ENCODE results near the gene PYROXD2. TPM values are rescaled to one million over a fixed set of nuclear protein-coding genes. Genes with fewer than 3 reads are reported as not detected.

The PYROXD2 gene
- total and polyA plus RNA-seq, 2 experiments from 2014 or later: 12.1 to 13.8 TPM

GRCh38 chr10:98456043-98456570 lies 41.1 kb upstream of the PYROXD2 start:
- Histone ChIP-seq H3K9ac (no peak overlapping the region), H3K4me1 (ENCODE audit: insufficient read depth) (peaks cover 6% of the 10 kb centered on the region), H3K27me3 (replicated peaks; ENCODE audit: insufficient read depth) (no peaks in the 10 kb centered on the region), H3K4me2 (ENCODE audit: unreplicated experiment) (no peak overlapping the region), H2AFZ (no peak overlapping the region), H3K36me3 (ENCODE audit: low read depth) (no peaks in the 10 kb centered on the region), H3K9me3 (ENCODE audit: low read depth) (no peaks in the 10 kb centered on the region), H3F3A (ENCODE audit: insufficient read depth) (peaks cover 7% of the 10 kb centered on the region; the same call in 1 of the 2 replicates), H3K9me2 (ENCODE audit: insufficient read depth) (no peaks in the 10 kb centered on the region), H3K4me3 (no peak overlapping the region), H3K27ac (no peak overlapping the region), H3K79me2 (ENCODE audit: insufficient read depth) (no peaks in the 10 kb centered on the region), H4K20me1 (ENCODE audit: insufficient read depth) (no peaks in the 10 kb centered on the region)
- 90 to 92% methylated on average over 4 of the region's 4 CpGs for WGBS, 2 experiments (ENCODE audit: low coverage in 1 of 2, low lambda C conversion rate in 2 of 2, missing lambda C conversion rate in 2 of 2)
- no peak for DNase-seq
- TF ChIP-seq EZH2 (IDR thresholded peaks at IDR 0.05; ENCODE audit: insufficient read depth, poor library complexity, severe bottlenecking) (no peak), EZH2phosphoT487 (IDR thresholded peaks at IDR 0.05; ENCODE audit: insufficient read depth, low read depth) (no peak)
- in situ Hi-C loops (cut with MboI): no loop called here

DNA sequence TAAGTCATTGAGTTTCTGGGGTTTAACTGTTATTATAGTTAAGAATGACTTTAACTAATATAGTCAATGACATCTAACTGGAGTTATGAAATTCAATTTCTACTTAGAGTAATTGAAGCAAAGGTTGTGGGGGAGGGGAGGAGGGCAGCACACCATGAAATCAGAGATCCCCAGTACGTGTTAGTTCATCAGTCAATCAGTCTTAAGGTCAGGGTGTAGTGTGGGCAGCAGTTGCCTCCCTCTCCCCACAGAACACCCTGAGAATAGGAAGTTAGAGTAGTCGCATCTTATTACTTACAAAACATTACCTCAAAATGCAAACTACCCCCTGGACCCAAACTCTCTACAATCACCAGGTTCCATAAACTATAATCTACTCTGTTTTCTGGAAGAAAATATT lies 38.7 kb upstream of the PYROXD2 start:
- no peaks in the 10 kb centered on the region for H3K36me3 ChIP-seq (ENCODE audit: low read depth)
- in situ Hi-C loops (cut with MboI): no loop called here
- no peaks in the 10 kb centered on the region for H3K9me2 ChIP-seq (ENCODE audit: insufficient read depth)
- no peaks in the 10 kb centered on the region for H3K27me3 ChIP-seq (replicated peaks; ENCODE audit: insufficient read depth)
- H3F3A ChIP-seq (ENCODE audit: insufficient read depth): no peaks in the 10 kb centered on the region
- no peak overlapping the region for H3K4me2 ChIP-seq (ENCODE audit: unreplicated experiment)
- H3K9ac ChIP-seq: no peak overlapping the region
- H4K20me1 ChIP-seq (ENCODE audit: insufficient read depth): no peaks in the 10 kb centered on the region
- no peaks in the 10 kb centered on the region for H3K79me2 ChIP-seq (ENCODE audit: insufficient read depth)
- TF ChIP-seq EZH2phosphoT487 (IDR thresholded peaks at IDR 0.05; ENCODE audit: insufficient read depth, low read depth): no peak
- no peak for TF ChIP-seq EZH2 (IDR thresholded peaks at IDR 0.05; ENCODE audit: insufficient read depth, poor library complexity, severe bottlenecking)
- WGBS, 2 experiments (ENCODE audit: low coverage in 1 of 2, low lambda C conversion rate in 2 of 2, missing lambda C conversion rate in 2 of 2): 62 to 64% methylated on average over 2 of the region's 2 CpGs
- no peak overlapping the region for H3K27ac ChIP-seq
- no peak overlapping the region for H2AFZ ChIP-seq
- H3K4me1 ChIP-seq (ENCODE audit: insufficient read depth): no peaks in the 10 kb centered on the region
- no peaks in the 10 kb centered on the region for H3K9me3 ChIP-seq (ENCODE audit: low read depth)
- no peak overlapping the region for H3K4me3 ChIP-seq
- DNase-seq: no peak

- H3K27me3 ChIP-seq (replicated peaks; ENCODE audit: insufficient read depth): no peaks in the 10 kb centered on the region
- no peaks in the 10 kb centered on the region for H3K9me2 ChIP-seq (ENCODE audit: insufficient read depth)
- H3K4me2 ChIP-seq (ENCODE audit: unreplicated experiment): no peak overlapping the region
- H3K4me3 ChIP-seq: no peak overlapping the region
- H4K20me1 ChIP-seq (ENCODE audit: insufficient read depth): no peaks in the 10 kb centered on the region
- TF ChIP-seq EZH2phosphoT487 (IDR thresholded peaks at IDR 0.05; ENCODE audit: insufficient read depth, low read depth) (no peak), EZH2 (IDR thresholded peaks at IDR 0.05; ENCODE audit: insufficient read depth, poor library complexity, severe bottlenecking) (no peak)
- no peaks in the 10 kb centered on the region for H3K9me3 ChIP-seq (ENCODE audit: low read depth)
- H3F3A ChIP-seq (ENCODE audit: insufficient read depth): no peaks in the 10 kb centered on the region
- 88 to 91% methylated on average over 1 of the region's 1 CpG for WGBS, 2 experiments (ENCODE audit: low coverage in 1 of 2, low lambda C conversion rate in 2 of 2, missing lambda C conversion rate in 2 of 2)
- H2AFZ ChIP-seq: no peak overlapping the region
- H3K36me3 ChIP-seq (ENCODE audit: low read depth): no peaks in the 10 kb centered on the region
- no peak overlapping the region for H3K27ac ChIP-seq
- in situ Hi-C loops (cut with MboI): no loop called here
- H3K79me2 ChIP-seq (ENCODE audit: insufficient read depth): peaks cover 14% of the 10 kb centered on the region
- DNase-seq: no peak
- H3K4me1 ChIP-seq (ENCODE audit: insufficient read depth): peaks cover 11% of the 10 kb centered on the region
- no peak overlapping the region for H3K9ac ChIP-seq
These were observed 35.6 kb upstream of the PYROXD2 start for GRCh38 chr10:98450618-98451017.

- H3K9me2 ChIP-seq (ENCODE audit: insufficient read depth): no peaks in the 10 kb centered on the region
- H3K27ac ChIP-seq: no peak overlapping the region
- H3K79me2 ChIP-seq (ENCODE audit: insufficient read depth): peaks cover 16% of the 10 kb centered on the region
- no peaks in the 10 kb centered on the region; the same call in 1 of the 2 replicates for H3K36me3 ChIP-seq (ENCODE audit: low read depth)
- in situ Hi-C loops (cut with MboI): no loop called here
- H3F3A ChIP-seq (ENCODE audit: insufficient read depth): no peaks in the 10 kb centered on the region
- H3K4me2 ChIP-seq (ENCODE audit: unreplicated experiment): no peak overlapping the region
- H3K4me1 ChIP-seq (ENCODE audit: insufficient read depth): peaks cover 13% of the 10 kb centered on the region
- H4K20me1 ChIP-seq (ENCODE audit: insufficient read depth): no peaks in the 10 kb centered on the region
- no peak overlapping the region for H2AFZ ChIP-seq
- TF ChIP-seq EZH2phosphoT487 (IDR thresholded peaks at IDR 0.05; ENCODE audit: insufficient read depth, low read depth) (no peak), EZH2 (IDR thresholded peaks at IDR 0.05; ENCODE audit: insufficient read depth, poor library complexity, severe bottlenecking) (no peak)
- no peak overlapping the region for H3K9ac ChIP-seq
- H3K9me3 ChIP-seq (ENCODE audit: low read depth): no peaks in the 10 kb centered on the region
- H3K4me3 ChIP-seq: no peak overlapping the region
- no peak for DNase-seq
- no peaks in the 10 kb centered on the region for H3K27me3 ChIP-seq (replicated peaks; ENCODE audit: insufficient read depth)
These were observed 34.3 kb upstream of the PYROXD2 start for GRCh38 chr10:98449287-98449686.
